Stimulated activated CD8-positive, alpha-beta memory T cell treated with anti-CD3 and anti-CD28 coated beads, Interleukin-2, amount 100 ng/mL, for 48 hours (primary cell): ENCODE measurements around the gene FBXO46.
"Not testable (repeated sequence)": the region's sequence is repeated elsewhere in the genome, so short reads cannot be mapped to it uniquely, and the experiment has no call there.

Source experiments
- DNase-seq, 2 donors: peaks; one replicate each; pipeline ENCODE4 v3.0.0-alpha.2; 2020; ENCODE audit warnings: low read depth in 2 of 2

FBXO46 gene

GRCh38 chr19:45766296-45766868, 35.7 kb upstream of the FBXO46 start:
- DNase-seq = no peak

- DNase-seq = no peak
Measured at GRCh38 chr19:45765702-45766295, 35.1 kb upstream of the FBXO46 start.

- no peak for DNase-seq
Measured at GRCh38 chr19:45764945-45765701, 34.4 kb upstream of the FBXO46 start.

- no peak for DNase-seq
Measured at GRCh38 chr19:45764475-45764874, 33.8 kb upstream of the FBXO46 start.

GRCh38 chr19:45763691-45764294, 33.1 kb upstream of the FBXO46 start:
- no peak for DNase-seq

- no peak for DNase-seq
Measured at GRCh38 chr19:45762870-45763631, 32.4 kb upstream of the FBXO46 start.

- no peak for DNase-seq
Measured at GRCh38 chr19:45761714-45762113, 31.0 kb upstream of the FBXO46 start.

GRCh38 chr19:45758921-45759320, 28.2 kb upstream of the FBXO46 start:
- no peak for DNase-seq

- DNase-seq = no peak
Measured at GRCh38 chr19:45757695-45758094, 27.0 kb upstream of the FBXO46 start.

- no peak for DNase-seq
Measured at GRCh38 chr19:45754323-45754722, 23.6 kb upstream of the FBXO46 start.

GRCh38 chr19:45753548-45753947, 22.9 kb upstream of the FBXO46 start:
- no peak for DNase-seq

- no peak for DNase-seq
Measured at GRCh38 chr19:45752639-45753038, 21.9 kb upstream of the FBXO46 start.

GRCh38 chr19:45751483-45751882, 20.8 kb upstream of the FBXO46 start:
- not testable (repeated sequence) for DNase-seq

- DNase-seq = no peak
Measured at GRCh38 chr19:45747513-45747912, 16.8 kb upstream of the FBXO46 start.

GRCh38 chr19:45746866-45747265, 16.2 kb upstream of the FBXO46 start:
- no peak for DNase-seq

GRCh38 chr19:45745606-45746005, 14.9 kb upstream of the FBXO46 start:
- DNase-seq = no peak

- DNase-seq = no peak
Measured at GRCh38 chr19:45742969-45743368, 12.3 kb upstream of the FBXO46 start.

- DNase-seq = no peak
Measured at GRCh38 chr19:45739498-45740439, 9.1 kb upstream of the FBXO46 start.

GRCh38 chr19:45733160-45733810, 2.6 kb upstream of the FBXO46 start, which contains the start of gene MEIOSIN:
TSS of gene MEIOSIN (plus strand) at chr19:45733439. CDS start at chr19:45735377, 1,938 bp downstream.
- DNase-seq = no peak

GRCh38 chr19:45729800-45730290, 851 bp downstream of the FBXO46 start:
- no peak for DNase-seq
